ENCODE data around the gene CORO2A.
"Not testable (repeated sequence)": the region's sequence is repeated elsewhere in the genome, so short reads cannot be mapped to it uniquely, and the experiment has no call there.

Gene CORO2A

DNA sequence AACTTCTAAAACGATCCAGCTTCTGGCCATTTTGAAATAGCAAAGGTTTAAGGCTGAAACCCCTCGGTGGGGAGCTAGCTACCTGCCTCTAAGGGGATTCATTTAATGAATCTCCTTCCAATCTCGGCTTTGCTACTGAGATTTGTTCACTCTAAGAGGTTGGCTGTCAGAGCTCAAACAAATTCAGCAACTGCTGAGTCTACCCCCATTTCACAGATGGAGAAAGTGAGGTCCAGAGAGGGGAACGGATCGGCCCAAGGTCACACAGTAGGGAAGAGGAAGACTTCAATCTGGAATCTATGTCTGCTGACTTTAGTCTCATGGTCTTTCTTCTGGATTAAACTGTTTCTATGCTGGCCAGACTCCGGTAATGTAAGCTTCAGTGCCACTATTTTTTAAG, 3.0 kb downstream of the CORO2A start:
- DNase-seq, result no peak

DNA sequence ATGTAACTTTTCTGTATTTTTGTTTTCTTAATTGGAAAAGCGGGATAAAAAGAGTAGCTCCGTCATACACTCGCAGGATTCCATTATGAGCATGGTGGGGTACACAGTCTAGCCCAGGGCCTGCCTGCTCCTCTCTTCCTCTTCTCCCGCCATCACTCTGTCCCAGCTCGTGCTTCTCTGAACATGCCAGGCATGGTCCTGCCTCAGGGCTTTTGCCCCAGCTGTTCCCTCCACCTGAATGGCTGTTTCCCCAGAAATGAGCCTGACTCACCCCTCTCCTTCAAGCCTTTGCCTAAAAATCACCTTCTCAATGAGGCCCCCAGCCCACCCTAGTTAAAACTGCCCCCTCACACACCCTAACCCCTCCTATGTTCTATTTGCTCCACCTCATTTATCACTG, 4.5 kb downstream of the CORO2A start:
- no peak for DNase-seq

DNA sequence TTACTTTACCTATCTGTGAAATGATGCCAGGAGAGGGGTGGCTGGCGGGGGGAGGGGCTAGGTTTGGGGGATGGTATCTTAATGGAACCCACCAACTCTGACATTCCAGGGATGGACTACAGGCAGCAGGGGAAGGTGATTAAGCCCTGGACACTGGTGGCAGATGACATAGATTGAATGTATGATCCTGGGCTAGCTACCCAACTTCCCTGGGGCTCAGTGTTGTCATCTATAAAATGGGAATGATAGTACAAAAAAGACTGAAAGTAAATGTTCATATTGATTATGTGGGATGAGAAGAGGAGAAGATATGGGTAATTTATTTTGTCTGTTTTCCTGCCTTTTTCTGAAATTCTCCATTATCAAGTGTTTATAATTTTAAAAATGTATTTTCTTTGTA, 6.2 kb downstream of the CORO2A start:
- no peak for DNase-seq

DNA sequence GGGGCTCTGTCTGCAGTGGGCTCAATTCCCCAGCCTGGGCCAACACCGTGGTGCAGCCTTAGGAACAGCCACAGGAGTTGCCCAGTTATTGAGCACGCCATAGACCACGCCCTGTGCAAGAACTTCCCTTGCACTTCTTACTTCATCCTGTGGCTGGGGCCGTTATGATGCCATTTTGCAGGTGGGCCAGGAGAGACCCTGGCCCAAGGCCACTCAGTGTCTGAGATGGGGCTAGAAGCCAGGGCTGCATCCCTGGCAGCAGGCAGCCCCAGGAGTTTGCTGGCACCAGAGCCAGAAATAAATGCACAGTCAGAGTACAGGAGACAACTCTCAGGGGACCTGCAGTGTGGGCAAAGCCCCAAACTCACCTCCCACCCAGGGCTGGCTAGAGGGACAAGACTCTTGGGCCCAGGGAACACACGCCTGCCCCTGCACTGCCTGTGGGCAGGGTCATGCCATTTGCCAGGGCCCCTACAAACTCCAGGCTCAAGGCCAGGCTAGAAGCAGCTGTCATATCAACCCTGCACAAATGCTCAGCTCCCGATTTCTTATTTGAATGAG, 6.7 kb downstream of the CORO2A start:
- no peak for DNase-seq

DNA sequence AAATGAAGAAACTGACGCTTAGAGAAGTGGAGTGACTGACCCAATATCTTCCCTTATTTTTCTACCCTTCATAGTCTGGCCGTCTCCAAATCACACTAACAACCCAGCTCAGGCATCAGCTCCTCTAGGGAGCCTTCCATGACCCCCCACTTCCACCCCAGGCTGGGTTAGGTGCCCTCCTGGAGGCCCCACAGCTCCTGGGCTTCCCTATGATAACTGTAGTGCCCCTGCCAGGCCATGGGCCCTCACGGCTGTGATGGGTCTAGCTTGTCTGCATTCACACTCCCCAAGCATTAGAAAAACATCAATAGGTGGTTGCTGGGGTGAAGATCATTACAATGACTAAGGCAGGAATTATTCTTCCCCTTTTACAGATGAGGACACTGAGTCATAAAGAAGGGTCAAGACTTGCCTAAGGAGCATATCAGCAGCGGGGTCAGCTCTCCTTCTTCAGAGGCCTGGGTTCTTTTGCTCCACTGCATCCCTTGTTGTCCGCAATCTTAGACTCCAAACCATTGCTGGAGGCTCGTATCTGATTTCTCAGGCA, 7.3 kb downstream of the CORO2A start:
- DNase-seq, result no peak

DNA sequence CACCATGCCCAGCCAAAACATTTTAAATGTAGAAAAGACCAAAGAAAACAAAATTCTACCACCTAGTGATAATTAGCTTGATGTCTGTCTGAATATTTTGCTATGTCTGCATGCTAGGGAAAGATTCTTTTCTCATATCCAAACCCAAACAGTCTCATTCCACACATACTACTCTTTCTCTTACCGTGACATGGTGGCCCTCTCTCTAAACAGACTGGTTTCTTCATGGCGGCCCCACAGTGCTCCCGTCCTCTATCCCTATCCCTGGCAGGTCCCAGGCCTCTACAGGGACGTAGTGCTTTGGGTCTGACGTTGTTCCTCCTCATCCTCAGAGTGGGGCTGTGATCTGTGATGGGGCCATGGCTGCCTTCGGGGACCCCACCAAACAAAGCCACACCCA, 8.1 kb downstream of the CORO2A start:
- DNase-seq, result no peak

DNA sequence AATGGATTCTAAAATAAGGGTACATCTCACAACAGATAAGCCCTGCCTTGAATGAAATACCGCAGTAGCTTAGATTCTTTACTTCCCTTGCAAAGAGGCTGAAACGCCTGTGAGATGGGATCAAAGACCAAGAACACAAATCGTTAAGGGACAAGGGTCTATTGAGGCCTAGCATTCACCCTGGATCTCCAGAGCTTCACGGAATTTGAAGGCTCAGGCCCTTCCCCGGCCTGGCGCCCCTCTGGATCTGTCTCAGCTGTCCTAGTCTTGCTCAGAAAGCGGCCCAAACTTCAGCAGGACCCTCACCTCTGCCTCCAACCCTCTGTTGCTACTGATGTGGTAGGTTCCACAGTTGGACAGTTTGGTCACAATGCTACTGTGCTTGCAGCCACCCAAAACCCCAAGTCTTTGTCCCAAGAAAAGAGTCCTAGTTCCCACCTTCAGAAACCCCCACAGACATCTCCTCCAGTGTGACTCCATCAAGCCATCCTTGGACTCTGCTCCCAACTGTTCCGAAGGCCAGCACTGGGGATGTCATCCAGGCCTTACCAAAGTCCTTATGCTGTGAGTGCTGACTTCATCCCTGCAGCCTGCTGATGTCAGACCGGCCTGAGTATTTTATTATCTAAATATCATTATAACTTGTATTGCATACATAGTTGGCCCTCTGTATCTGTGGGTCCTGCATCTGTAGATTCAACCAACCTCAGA, 9.4 kb downstream of the CORO2A start:
- no peak for DNase-seq

DNA sequence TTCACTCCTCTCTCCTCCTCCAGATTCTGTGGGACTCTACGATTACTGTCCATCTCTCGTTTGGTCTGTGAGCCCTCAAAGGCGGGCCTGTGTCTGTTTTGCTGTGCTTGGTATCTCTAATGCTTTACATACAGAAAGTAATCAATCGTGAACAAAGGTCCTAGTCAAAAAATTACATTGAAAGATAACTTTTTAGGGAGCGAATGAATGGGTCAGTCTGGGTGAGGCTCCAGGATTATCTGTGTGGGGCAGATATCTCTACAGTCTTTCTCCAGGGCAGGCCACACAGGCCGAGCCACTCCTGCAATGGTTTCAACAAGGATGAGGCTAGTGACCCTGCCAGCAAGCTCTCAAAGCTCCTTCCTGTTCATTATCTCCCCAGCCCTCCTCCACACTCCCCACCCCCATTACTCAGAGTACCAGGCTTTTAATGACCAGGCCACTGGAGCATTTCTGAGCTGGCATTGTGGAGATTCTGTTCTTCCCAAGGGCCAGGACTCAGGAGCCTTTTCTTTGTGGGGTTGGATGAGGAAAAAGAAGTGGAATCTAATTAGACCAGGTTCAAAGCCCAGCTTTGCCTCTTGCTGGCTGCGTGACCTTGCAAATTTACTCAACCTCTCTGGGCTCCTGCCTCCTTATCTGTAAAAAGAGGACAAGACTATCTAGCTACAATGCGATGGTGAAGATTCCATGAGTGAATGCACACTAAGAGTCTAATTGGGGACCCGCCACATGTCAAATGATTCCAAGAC, 10.2 kb downstream of the CORO2A start:
- DNase-seq, result no peak

DNA sequence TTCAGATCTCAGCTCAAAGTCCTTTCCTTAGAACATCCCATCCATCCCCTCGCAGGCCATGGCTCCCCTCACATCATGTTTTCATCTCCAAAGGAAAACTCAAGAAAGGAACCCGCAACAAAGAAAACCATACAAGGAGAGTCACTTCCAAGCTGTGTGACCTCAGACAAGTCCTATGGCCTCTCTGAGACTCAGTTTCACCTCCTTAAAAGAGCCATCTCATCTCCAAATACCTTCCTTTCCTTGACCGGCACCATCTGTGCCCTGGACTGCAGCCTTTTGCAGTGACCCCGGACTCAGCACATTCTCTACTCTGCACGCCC, 10.7 kb downstream of the CORO2A start:
- no peak for DNase-seq

DNA sequence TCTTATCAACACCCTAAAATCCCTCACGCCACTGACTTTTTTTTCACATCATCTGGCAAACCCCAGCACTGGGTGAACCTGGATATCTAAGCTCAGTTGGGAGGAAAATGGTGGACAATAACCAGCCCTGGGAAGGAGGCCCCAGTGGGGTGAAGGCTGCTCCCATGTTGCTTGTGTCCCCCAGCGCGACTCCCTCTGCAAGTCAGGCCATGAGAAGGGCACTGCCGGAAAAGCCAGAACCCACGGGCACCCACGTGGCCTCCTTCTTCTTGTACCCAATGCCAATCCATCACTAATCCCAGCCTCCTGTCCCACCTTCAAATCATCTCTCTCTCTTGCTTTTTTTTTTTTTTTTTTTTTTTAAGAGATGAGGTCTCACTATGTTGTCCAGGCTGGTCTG, 11.4 kb downstream of the CORO2A start:
- DNase-seq, result no peak

DNA sequence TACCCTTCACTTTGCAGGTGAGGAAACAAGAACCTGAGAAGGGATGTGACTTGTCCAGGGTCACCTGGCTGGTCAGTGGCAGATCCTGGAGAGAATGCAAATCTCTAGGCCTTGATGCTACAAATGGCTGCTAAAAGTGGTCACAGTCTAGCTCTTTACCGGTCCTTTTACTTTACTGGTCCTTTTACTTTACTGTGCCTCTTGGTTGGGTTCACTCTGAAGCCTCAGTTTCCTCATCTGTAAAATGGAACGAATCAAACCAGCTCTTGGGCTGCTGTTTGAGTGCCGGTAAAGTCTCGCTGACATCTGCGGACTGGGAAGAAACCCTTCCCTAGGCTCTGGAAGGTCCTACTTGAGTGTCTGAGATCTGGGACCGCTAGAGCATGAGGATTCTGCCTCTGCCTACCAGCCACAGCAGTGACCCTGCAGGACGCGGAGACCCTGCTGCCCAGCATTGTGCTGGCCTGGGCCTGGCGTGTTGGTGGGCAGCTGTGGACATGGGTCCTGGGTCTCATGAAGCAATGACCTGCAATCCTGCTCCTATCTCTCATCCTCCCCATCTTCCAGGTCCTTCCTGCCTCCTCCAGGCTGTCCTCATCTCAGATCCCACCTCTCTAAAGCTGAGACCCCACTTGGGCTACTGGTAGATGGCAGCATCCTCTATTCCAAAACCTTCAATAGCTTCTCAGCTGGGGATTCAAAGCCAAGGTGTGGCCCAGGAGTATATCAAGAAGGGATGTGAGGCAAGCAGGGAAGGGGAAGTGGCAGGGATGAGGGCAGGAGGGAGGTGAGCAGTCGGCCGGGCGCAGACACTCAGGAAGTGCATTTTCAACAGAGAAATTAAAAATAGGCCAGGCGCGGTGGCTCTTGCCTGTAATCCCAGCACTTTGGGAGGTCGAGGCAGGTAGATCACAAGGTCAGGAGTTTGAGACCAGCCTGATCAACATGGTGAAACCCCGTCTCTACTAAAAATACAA, 13.3 kb downstream of the CORO2A start:
- no peak for DNase-seq

DNA sequence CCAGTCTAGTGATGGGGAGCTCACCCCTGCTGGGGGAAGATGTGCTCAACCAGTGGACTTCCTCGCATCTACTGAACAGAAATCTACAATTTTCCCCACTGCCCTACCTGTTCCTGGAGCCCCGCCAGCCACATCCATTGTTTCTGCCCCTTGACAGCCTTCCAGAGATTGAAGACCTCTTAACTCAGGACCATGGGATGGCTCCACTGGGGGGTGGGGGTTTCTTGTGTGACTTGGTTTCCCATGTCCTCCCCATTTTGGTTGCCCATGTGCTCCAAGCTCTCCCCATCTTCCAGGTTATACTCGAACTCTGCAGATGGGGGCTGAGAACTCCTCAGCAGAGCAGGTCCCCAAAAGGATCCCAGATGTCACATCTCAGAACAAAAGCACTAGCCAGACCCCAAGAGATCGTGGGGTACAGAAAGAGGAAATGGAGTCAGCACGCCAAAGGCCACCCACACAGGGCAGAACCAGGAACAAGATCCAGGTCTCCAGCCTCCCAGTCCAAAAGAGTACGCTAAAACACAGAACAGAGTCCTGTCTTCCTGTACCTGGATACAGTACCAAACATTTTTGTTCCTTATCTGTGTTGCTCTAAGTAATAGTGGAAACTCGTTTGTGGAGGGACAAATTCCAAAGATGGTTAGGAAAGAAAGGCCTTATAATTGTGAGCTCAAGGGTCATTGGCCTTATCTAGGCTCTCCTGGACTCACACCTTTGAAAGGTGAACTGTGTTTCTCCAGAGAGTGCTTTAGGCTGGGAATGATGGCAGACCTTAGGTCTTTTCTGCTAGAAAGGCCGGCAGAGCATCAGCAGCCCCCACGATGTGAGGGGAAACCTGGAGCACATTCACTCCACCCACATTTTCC, 15.8 kb downstream of the CORO2A start:
- no peak for DNase-seq

DNA sequence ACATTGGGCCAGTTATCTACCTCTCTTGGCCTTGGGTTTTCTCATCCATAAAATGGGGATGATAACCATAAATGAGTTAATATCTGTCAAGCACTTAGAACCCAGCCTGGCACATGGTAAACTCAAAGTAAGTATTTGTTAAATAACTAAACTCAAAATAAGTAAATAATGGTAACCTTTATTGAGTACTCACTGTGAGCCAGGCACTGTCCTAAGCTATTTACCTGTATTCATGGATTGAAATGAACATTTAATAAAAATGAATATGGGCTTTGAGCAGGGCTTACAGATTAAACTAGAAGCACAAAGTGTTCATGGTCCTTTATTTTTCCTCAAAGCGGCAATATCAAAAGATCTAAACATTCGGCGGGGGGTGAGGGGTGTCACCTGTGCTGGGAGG, 16.7 kb downstream of the CORO2A start:
- DNase-seq, result no peak

DNA sequence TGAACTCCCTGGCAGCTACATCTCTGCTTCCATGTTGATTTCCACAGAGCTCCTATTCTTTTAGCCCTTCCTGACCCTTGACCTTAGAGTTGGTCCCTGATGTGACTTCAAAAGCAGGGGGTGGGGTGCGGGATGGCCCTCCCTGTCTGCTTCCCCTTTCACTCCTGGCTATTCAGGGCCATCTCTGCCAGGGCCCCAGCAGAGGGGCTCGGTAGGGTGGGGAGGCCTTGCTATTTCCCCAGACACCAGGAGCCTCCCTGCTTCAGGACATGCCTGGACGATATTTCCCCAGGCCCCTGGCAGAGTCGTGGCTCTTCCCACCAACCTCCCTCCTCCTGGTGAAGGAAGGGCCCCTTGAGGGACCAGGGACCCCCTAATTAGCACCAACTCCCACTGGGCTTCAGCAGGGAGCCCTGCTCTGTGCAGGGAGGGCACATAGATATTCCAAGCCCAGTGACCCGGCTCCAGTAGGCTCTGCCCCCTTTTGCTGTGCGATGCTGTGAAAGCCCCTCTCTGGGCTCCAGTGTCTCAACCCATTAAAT, 17.3 kb downstream of the CORO2A start:
- DNase-seq, result no peak

DNA sequence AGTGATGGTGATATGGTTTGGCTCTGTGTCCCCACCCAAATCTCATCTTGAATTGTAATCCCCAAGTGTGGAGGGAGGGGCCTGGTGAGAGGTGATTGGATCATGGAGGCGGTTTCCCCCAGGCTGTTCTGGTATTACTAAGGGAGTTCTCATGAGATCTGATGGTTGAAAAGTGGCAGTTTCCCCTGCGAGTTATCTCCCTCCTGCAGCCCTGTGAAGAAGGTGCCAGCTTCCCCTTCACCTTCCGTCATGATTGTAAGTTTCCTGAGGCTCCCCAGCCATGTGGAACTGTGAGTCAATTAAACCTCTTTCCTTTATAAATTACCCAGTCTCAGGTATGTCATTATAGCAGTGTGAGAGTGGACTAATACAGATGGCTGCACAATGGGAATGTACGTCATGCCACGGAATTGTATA, 17.9 kb downstream of the CORO2A start:
- DNase-seq, result not testable (repeated sequence)

DNA sequence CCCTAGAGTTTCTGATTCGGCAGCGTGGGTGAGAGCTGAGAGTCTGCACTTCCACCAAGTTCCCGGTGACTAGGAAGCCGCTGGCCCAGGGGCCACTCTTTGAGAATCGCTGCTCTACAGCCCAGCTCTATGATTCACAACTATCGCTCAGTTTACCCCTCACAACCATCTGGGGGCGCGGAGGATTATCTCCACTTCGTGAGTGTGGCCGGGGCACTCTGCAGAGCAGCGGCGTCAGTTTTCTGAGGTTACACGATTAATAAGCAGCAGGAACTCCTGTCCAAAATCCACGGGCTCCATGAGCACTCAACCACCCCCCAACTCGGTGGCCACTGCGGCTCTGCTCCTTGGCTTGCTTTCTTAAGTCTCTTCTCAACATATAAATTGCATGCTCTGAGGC, 19.3 kb downstream of the CORO2A start:
- no peak for DNase-seq

DNA sequence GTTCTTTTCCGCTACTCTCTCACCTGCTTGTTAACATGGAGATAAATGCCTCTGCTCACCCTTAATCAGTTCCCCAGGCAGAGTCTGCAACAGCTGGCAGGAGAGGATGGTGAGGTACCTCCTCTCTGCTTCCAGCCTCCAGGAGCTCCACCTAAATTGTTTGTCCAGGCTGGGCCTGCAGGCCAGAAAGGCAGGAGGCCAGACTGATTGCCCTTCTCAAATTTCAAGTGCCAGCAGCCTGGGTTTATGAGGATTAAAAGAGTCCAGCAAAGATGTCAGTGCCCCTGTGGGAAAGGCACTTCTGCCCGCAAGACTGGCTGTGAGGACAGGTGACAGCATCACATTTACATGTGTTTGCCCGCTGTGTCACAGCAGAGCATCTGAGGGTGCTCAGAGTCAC, 19.8 kb downstream of the CORO2A start:
- DNase-seq, result no peak

DNA sequence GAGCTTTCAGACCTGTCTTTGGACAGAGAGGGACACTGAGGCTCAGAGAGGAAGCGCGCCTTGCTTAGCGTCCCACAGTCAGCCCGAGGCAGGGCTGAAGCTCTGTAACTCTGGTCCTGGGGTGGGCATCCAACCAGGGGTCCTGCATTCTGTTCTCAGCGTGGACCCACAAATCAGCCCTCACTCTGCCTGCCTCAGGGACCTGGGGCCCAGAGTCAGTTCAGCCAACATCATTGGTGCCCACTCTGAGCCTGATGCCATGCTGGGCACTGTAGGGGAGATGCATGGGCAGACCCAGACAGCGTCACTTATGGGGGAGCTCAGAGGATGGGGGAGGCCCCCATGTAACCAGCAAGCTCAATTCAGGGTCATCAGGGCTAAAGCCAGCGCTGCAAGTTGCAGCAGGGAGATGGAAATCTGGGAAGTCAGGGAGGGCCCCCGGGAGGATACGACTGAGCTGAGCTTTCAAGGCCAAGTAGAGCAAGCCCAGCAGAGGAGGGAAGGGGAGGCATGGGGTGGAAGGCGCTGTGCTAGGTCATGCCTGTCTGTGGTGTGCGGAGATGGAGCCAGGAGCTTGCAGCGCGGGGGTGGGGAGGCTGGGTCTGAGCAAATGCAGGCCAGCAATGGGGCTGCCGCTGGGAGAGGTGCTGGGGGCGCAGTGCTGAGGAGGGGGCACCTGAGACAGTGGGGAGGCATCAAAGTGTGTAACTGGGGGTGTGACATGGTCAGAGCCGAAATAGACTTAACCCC, 21.1 kb downstream of the CORO2A start:
- DNase-seq, result no peak

DNA sequence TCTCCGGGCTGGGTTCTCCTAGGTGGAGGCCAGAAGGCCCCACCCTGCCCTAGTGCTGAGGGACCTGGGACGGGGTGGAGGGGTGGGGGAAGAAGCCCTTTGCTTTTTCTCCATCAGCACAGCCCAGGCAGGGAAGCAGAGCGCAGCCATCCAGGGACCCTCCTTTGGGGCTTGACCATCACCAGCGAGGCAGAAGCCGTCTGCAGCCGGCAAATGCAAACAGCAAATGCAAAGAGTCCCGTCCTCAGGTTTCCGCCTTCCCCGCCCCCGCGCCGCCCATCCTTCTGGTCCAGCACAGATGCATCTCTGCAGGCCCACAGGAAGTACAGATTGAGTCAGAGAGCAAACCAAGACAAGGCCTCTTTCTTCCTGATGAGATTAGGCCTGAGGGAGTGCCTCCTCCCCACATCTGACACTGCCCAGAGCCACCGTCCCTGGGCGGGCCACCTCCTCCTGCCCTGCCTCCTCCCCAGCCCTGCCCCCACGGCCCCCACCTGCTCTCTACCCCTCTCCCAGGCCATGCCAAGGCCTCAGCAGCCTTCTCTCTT, 23.4 kb downstream of the CORO2A start:
- peak; percentile 82 for DNase-seq

DNA sequence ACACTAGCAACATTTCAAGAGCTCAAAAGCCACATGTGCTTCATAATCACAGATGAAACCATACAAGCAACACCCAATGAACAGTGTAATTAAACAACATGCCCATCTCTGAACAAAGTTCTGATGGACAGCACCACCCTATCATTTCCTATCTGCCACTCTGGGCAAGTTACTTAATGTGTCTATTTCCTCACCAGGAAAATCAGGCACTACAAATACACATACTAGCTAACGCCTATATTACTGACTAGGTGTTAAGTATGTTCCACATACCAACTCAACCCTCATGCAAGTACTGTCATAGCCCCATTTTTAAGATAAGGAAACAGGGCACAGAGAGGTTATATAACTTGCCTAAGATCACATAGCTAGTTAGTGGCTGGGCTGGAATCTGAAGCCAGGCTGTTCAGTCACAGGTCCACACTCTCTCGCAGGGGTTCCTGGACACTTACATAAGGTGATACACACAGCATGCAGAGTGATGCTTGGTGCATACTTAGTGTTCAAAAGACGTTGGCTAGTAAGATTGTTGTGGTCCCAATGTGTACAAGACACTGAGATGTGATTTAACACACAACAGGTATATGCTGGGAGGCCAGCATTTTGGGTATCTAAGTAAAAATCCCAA, 24.2 kb downstream of the CORO2A start:
- DNase-seq, result no peak
